WTC11 (cell line): ENCODE data around the gene AKIRIN1. TPM values are rescaled to one million over a fixed set of nuclear protein-coding genes. Genes with fewer than 3 reads are reported as not detected.
"Not testable (repeated sequence)": the region's sequence is repeated elsewhere in the genome, so short reads cannot be mapped to it uniquely, and the experiment has no call there.

Source experiments
- ATAC-seq: fragments of 200-7000 bp; cut with Tn5 transposase; 2 replicates; pipeline ENCODE4 v1.10.0; 2021; ENCODE audit warnings: mild to moderate bottlenecking, moderate library complexity
- CTCF ChIA-PET: fragments of 300-600 bp; sonication (Branson Sonifier 250); formaldehyde crosslinking; loops from one replicate; lab custom pipeline; 2021; ENCODE audit warnings: antibody characterized with exemption; lab: Charles Lee
- POLR2A ChIA-PET: fragments of 350-600 bp; sonication (Branson Sonifier 250); formaldehyde crosslinking; loops from one replicate; lab custom pipeline; 2021; ENCODE audit warnings: antibody characterized with exemption; lab: Charles Lee
- DNase-seq: peaks from one replicate; pipeline ENCODE4 v3.0.0; 2021; ENCODE audit warnings: low spot score
- H3K27ac Mint-ChIP-seq: 2 replicates; pipeline ENCODE4 v1.8.0; 2021; ENCODE audit warnings: mixed read lengths
- H3K27me3 Mint-ChIP-seq: 2 replicates; pipeline ENCODE4 v1.8.0; 2021; ENCODE audit warnings: low read depth, mild to moderate bottlenecking, moderate library complexity, mixed read lengths
- H3K36me3 Mint-ChIP-seq: 2 replicates; pipeline ENCODE4 v1.8.0; 2021; ENCODE audit warnings: mixed read lengths
- H3K4me1 Mint-ChIP-seq: 2 replicates; pipeline ENCODE4 v1.8.0; 2022; ENCODE audit warnings: mixed read lengths
- H3K4me3 Mint-ChIP-seq: 2 replicates; pipeline ENCODE4 v1.8.0; 2021; ENCODE audit warnings: mild to moderate bottlenecking, moderate library complexity, mixed read lengths
- H3K9me3 Mint-ChIP-seq: 2 replicates; pipeline ENCODE4 v1.8.0; 2021; ENCODE audit warnings: mixed read lengths
- AR ChIP-seq: fragments of 250-450 bp; sonication (Bioruptor Pico); IDR thresholded peaks from 2 replicates; pipeline ENCODE4 v1.9.0; 2021; ENCODE audit warnings: mild to moderate bottlenecking
- ERG ChIP-seq: fragments of 250-450 bp; sonication (Bioruptor Pico); IDR thresholded peaks from 2 replicates; pipeline ENCODE4 v1.8.0; 2021; ENCODE audit warnings: mild to moderate bottlenecking
- NR3C1 ChIP-seq: sonication (generic); formaldehyde crosslinking; conservative IDR thresholded peaks from 2 replicates; pipeline ENCODE4 v1.8.1; 2023; ENCODE audit warnings: low read depth, mild to moderate bottlenecking, missing genetic modification reagents
- USF1 ChIP-seq: sonication (generic); formaldehyde crosslinking; IDR thresholded peaks from 2 replicates; pipeline ENCODE4 v1.8.0; 2022; ENCODE audit warnings: mild to moderate bottlenecking, missing genetic modification reagents
- USF2 ChIP-seq: sonication (generic); formaldehyde crosslinking; IDR thresholded peaks from 2 replicates; pipeline ENCODE4 v1.8.1; 2023; ENCODE audit warnings: mild to moderate bottlenecking, missing genetic modification reagents, moderate library complexity
- ZNF532 ChIP-seq: fragments of 250-450 bp; sonication (Bioruptor Pico); IDR thresholded peaks from 2 replicates; pipeline ENCODE4 v1.9.0; 2021; ENCODE audit warnings: mild to moderate bottlenecking, borderline replicate concordance
- total RNA-seq: library from RNA; stranded (reverse); gene quantifications from 3 replicates; pipeline ENCODE4 v1.2.3, GENCODE V29; 2021

AKIRIN1 gene
- total RNA-seq, 1 experiment from 2014 or later: 183 TPM

- H3K9me3 Mint-ChIP-seq: peaks cover 2% of the 10 kb centered on the region
- ATAC-seq: peak; percentile 20; the same call in 1 of the 2 replicates
- no peak overlapping the region for H3K4me3 Mint-ChIP-seq
- H3K4me1 Mint-ChIP-seq: peaks cover 42% of the 10 kb centered on the region
- DNase-seq: no peak
- peaks cover 78% of the 10 kb centered on the region for H3K36me3 Mint-ChIP-seq
- ChIA-PET POLR2A (interaction anchor here (0.5 to 2.4 kb wide), 9 partner anchors 9 to 127 kb away, joined by 3 to 12 read pairs (median 4); partner anchors contain the start of gene NDUFS5), CTCF (interaction anchor here (0.6 to 2.7 kb wide), 8 partner anchors 9 to 111 kb away, joined by 3 to 8 read pairs (median 4); partner anchors contain the start of gene NDUFS5)
- no peaks in the 10 kb centered on the region for H3K27me3 Mint-ChIP-seq
- TF ChIP-seq AR (CRISPR knock-in tag): peak; percentile 50
- TF ChIP-seq ERG (CRISPR knock-in tag): 0 out of 2 replicates have a peak, but pooled peaks have one; percentile 50
- peak; percentile 63; the same call in 1 of the 2 replicates for TF ChIP-seq ZNF532 (CRISPR knock-in tag)
- TF ChIP-seq NR3C1 (CRISPR knock-in tag): no peak
- peak overlapping the region; percentile 87 for H3K27ac Mint-ChIP-seq
Observed at GRCh38 chr1:39006726-39007645, 15.9 kb downstream of the AKIRIN1 start.

- not testable (repeated sequence) for H3K27ac Mint-ChIP-seq
- ATAC-seq: peak; percentile 31
Observed at GRCh38 chr1:39014956-39015355, 23.9 kb downstream of the AKIRIN1 start.

More at GRCh38 chr1:39014956-39015355, 23.9 kb downstream of the AKIRIN1 start:
- Mint-ChIP-seq H3K4me1 (peaks cover 22% of the 10 kb centered on the region), H3K36me3 (peaks cover 22% of the 10 kb centered on the region)
- POLR2A ChIA-PET: interaction anchor here (1.0 to 3.2 kb wide), 4 partner anchors 8 to 19 kb away, joined by 3 to 15 read pairs (median 5); partner anchors contain the start of gene NDUFS5
- not testable (repeated sequence) for H3K27me3 Mint-ChIP-seq, H3K9me3 Mint-ChIP-seq, H3K4me3 Mint-ChIP-seq, DNase-seq
- peak; percentile 69 for TF ChIP-seq USF2 (CRISPR knock-in tag)
- peak; percentile 59 for TF ChIP-seq USF1 (CRISPR knock-in tag)
- CTCF ChIA-PET: interaction anchor here (0.6 to 1.1 kb wide), 2 partner anchors 78 to 447 kb away, joined by 3 read pairs; no protein-coding TSS in a partner anchor
